ENCODE data around the gene PRIMA1.

PRIMA1 gene, protein sequence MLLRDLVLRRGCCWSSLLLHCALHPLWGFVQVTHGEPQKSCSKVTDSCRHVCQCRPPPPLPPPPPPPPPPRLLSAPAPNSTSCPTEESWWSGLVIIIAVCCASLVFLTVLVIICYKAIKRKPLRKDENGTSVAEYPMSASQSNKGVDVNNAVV

DNA sequence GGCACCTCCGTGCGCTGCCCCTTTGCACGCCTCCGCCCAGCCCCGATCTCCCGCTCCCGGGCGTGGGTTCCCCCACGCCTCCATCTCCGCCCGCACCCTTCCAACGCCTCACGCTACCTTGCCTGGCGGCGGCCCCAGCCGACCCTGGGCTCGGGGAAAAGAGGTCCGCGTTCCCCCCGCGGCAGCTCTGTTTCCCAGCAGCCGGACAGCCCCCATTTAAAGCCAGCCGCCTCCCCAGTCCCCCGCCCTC lies at the start of gene PRIMA1:
TSS of gene PRIMA1 (minus strand) at position 193 of the 250 bp plus-strand sequence. CDS start 767 bp downstream, outside the sequence.
- Histone ChIP-seq H3K4me1 (ENCODE audit: control insufficient read depth, low read depth, low read length) (no peaks in the 10 kb centered on the region), H3K36me3 (ENCODE audit: control insufficient read depth, low read depth, low read length) (no peaks in the 10 kb centered on the region), H3K4me3 (ENCODE audit: low read length) (peak within 1 kb of the TSS; percentile 53), H3K9me3 (ENCODE audit: control insufficient read depth, low read depth, low read length) (no peaks in the 10 kb centered on the region), H3K27me3 (ENCODE audit: control insufficient read depth, insufficient read depth, low read length) (peaks cover 44% of the 10 kb centered on the region), H3K27ac (ENCODE audit: low read length) (no peak within 1 kb of the TSS), H3K9ac (ENCODE audit: low read length) (no peak within 1 kb of the TSS)

DNA sequence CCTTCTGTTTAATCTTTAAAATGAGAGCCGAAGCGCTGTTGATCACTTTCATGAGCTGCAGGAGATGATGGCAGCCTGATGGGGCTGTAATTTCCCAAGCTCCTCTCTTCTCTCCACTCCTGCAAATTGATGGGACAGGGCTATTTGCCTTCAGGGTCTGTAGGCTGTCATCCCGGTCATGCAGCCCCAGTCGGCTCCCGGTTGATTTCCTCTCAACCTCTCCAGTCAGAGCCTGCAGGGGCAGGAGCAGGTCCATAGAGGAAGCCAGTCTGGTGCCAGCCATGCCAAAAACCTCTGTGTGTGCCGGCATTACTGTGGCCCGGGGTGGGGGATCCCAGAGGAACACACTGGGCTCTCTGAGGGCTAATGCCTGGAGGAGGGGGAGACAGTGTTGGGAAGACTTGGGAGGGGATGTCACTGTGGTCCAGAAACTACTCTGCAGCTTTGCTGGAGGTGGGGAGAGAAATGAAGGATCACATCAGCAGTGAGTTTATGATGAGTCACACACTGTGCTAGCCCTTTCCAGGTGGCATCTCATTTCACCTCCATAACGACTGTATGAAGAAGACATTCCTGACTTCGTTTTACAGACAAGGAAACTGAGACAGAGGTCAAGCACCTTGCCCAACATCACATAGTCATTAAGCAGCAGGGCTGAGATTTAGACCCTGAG lies 46.5 kb upstream of the PRIMA1 start:
- Histone ChIP-seq H3K27ac (ENCODE audit: low read length) (no peak overlapping the region), H3K36me3 (ENCODE audit: control insufficient read depth, low read depth, low read length) (no peaks in the 10 kb centered on the region), H3K4me1 (ENCODE audit: control insufficient read depth, low read depth, low read length) (peaks cover 3% of the 10 kb centered on the region), H3K9ac (ENCODE audit: low read length) (no peak overlapping the region), H3K4me3 (ENCODE audit: low read length) (no peak overlapping the region), H3K9me3 (ENCODE audit: control insufficient read depth, low read depth, low read length) (no peaks in the 10 kb centered on the region), H3K27me3 (ENCODE audit: control insufficient read depth, insufficient read depth, low read length) (no peaks in the 10 kb centered on the region)

DNA sequence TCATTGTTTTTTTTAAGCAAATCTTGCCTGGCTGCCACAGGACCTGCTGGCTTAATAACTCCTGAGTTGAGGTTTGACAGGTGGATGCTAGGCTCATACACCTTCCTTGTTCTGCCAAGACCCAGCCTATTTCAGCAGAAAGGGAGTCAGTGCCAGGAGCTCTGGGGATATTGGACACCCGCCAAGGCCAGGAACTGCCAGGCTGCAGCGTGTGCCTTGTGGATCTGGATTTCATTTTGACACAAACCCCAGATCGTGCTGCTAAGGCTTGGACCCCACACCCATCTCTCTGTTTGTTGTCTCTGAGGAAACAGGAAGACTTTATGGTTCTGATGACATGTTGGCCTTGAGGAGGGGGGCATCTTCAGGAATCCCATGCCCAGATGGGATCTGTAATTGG lies 44.4 kb upstream of the PRIMA1 start:
- H3K27me3 ChIP-seq (ENCODE audit: control insufficient read depth, insufficient read depth, low read length): no peaks in the 10 kb centered on the region
- H3K36me3 ChIP-seq (ENCODE audit: control insufficient read depth, low read depth, low read length): no peaks in the 10 kb centered on the region
- no peak overlapping the region for H3K9ac ChIP-seq (ENCODE audit: low read length)
- no peak overlapping the region for H3K27ac ChIP-seq (ENCODE audit: low read length)
- H3K4me3 ChIP-seq (ENCODE audit: low read length): no peak overlapping the region
- no peaks in the 10 kb centered on the region for H3K4me1 ChIP-seq (ENCODE audit: control insufficient read depth, low read depth, low read length)
- H3K9me3 ChIP-seq (ENCODE audit: control insufficient read depth, low read depth, low read length): no peaks in the 10 kb centered on the region

DNA sequence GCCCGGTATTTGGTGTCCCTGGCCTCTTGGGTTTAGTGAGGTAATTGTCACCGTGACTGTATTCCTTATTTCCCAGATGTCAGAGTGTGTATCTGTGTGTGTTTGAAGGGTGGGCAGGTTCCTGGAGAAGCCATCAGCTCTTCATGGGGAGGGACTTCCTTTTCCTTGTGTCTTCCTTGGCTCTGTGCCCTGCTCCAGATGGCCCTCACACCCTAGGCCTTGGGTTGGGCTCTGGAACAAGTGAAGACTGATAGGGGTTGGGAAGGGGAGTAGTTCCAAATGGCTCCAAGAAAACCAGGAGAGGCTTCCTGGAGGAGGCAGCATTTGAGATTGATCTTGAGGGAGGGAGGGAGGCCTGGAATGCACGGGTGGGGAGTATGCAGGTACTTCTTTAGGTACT lies 43.8 kb upstream of the PRIMA1 start:
- no peaks in the 10 kb centered on the region for H3K27me3 ChIP-seq (ENCODE audit: control insufficient read depth, insufficient read depth, low read length)
- no peaks in the 10 kb centered on the region for H3K36me3 ChIP-seq (ENCODE audit: control insufficient read depth, low read depth, low read length)
- H3K4me1 ChIP-seq (ENCODE audit: control insufficient read depth, low read depth, low read length): no peaks in the 10 kb centered on the region
- H3K9me3 ChIP-seq (ENCODE audit: control insufficient read depth, low read depth, low read length): no peaks in the 10 kb centered on the region
- no peak overlapping the region for H3K27ac ChIP-seq (ENCODE audit: low read length)
- no peak overlapping the region for H3K4me3 ChIP-seq (ENCODE audit: low read length)
- no peak overlapping the region for H3K9ac ChIP-seq (ENCODE audit: low read length)

GRCh38 chr14:93830753-93831461 lies 42.6 kb upstream of the PRIMA1 start:
- no peaks in the 10 kb centered on the region for H3K27me3 ChIP-seq (ENCODE audit: control insufficient read depth, insufficient read depth, low read length)
- H3K9me3 ChIP-seq (ENCODE audit: control insufficient read depth, low read depth, low read length): no peaks in the 10 kb centered on the region
- no peak overlapping the region for H3K4me3 ChIP-seq (ENCODE audit: low read length)
- no peaks in the 10 kb centered on the region for H3K36me3 ChIP-seq (ENCODE audit: control insufficient read depth, low read depth, low read length)
- H3K4me1 ChIP-seq (ENCODE audit: control insufficient read depth, low read depth, low read length): no peaks in the 10 kb centered on the region
- no peak overlapping the region for H3K27ac ChIP-seq (ENCODE audit: low read length)
- H3K9ac ChIP-seq (ENCODE audit: low read length): no peak overlapping the region

DNA sequence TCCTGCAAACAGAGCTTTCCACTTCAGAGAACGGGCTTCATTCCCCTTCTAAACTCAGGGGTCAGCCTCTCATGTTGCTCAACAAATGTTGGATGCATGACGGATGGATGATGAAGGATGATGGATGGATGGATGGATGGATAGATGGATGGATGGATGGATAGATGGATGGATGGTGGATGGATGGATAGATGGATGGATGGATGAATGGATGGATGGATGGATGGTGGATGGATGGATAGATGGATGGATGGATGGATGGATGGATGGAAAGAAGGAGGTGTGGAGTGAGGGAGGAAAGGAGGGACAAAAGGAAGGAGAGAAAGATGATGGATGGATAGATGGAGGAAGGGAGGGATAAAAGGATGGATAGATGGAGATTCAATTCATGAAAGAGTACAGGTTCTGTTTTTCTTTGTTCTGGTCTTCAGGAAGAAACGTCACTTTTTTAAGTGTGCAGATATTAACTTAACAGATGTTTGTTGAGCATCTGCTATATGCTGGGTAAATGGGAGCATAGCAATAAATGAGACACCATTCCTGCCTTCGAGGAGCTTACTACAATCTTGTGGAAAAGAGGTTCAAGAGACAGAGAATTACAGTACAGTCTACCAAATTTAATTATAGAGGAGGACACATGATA lies 41.7 kb upstream of the PRIMA1 start:
- Histone ChIP-seq H3K27ac (ENCODE audit: low read length) (no peak overlapping the region), H3K4me3 (ENCODE audit: low read length) (no peak overlapping the region), H3K9me3 (ENCODE audit: control insufficient read depth, low read depth, low read length) (no peaks in the 10 kb centered on the region), H3K27me3 (ENCODE audit: control insufficient read depth, insufficient read depth, low read length) (no peaks in the 10 kb centered on the region), H3K4me1 (ENCODE audit: control insufficient read depth, low read depth, low read length) (no peaks in the 10 kb centered on the region), H3K9ac (ENCODE audit: low read length) (no peak overlapping the region), H3K36me3 (ENCODE audit: control insufficient read depth, low read depth, low read length) (no peaks in the 10 kb centered on the region)

DNA sequence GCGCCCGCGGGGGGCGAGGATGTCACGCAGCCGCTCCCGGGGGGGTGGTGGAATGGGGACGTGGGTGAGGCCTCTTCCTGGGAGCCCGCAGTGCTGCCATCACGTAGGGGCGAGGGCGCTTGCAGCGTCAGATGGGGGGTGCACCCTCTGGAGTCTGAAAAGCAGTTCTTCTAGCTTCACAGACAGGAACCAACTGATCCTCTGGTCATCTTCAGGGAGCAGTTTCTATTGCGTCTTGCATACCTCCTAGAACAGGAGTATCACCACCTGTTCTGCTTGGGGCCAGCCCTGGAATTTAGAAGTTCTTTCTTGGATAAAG lies 36.9 kb upstream of the PRIMA1 start:
- Histone ChIP-seq H3K9me3 (ENCODE audit: control insufficient read depth, low read depth, low read length) (no peaks in the 10 kb centered on the region), H3K27ac (ENCODE audit: low read length) (no peak overlapping the region), H3K4me3 (ENCODE audit: low read length) (no peak overlapping the region), H3K27me3 (ENCODE audit: control insufficient read depth, insufficient read depth, low read length) (no peaks in the 10 kb centered on the region), H3K9ac (ENCODE audit: low read length) (no peak overlapping the region), H3K4me1 (ENCODE audit: control insufficient read depth, low read depth, low read length) (no peaks in the 10 kb centered on the region), H3K36me3 (ENCODE audit: control insufficient read depth, low read depth, low read length) (no peaks in the 10 kb centered on the region)

DNA sequence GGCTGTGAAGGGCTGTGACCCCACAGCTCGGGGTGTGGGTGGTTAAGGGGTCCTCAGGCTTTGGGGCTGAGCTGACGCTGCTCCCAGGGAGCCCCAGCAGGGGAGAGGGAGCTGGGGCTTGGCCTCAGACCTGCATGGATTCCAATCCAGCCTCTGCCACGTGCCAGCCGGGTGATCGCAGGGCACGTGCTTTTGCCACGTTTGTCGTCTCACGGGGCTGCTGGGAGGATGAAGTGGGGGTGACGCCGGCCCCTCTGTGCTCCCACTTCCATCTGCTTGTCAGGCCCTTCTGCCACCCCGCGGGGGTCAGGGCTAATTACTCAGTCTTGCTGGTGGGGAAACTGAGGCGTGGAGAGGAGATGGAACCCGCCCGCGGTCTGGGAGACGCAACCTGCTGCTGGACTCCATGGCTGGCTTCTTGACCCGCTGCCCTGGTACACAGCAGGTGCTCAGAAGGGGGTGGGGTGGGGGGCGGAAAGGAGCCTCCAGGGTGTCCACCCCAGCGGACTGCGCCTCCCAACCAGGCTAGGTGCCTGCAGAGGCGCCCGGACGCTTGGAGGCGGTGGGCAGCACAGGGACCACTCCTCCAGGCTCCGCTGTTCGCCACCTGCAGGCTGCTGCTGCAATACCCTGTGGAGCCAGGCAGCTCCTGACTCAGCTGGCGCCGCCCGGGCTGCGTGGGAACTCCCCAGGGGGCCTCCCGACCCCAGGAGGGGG lies 36.4 kb upstream of the PRIMA1 start:
- no peak overlapping the region for H3K9ac ChIP-seq (ENCODE audit: low read length)
- H3K4me1 ChIP-seq (ENCODE audit: control insufficient read depth, low read depth, low read length): no peaks in the 10 kb centered on the region
- H3K36me3 ChIP-seq (ENCODE audit: control insufficient read depth, low read depth, low read length): no peaks in the 10 kb centered on the region
- no peaks in the 10 kb centered on the region for H3K9me3 ChIP-seq (ENCODE audit: control insufficient read depth, low read depth, low read length)
- no peaks in the 10 kb centered on the region for H3K27me3 ChIP-seq (ENCODE audit: control insufficient read depth, insufficient read depth, low read length)
- no peak overlapping the region for H3K27ac ChIP-seq (ENCODE audit: low read length)
- H3K4me3 ChIP-seq (ENCODE audit: low read length): no peak overlapping the region

DNA sequence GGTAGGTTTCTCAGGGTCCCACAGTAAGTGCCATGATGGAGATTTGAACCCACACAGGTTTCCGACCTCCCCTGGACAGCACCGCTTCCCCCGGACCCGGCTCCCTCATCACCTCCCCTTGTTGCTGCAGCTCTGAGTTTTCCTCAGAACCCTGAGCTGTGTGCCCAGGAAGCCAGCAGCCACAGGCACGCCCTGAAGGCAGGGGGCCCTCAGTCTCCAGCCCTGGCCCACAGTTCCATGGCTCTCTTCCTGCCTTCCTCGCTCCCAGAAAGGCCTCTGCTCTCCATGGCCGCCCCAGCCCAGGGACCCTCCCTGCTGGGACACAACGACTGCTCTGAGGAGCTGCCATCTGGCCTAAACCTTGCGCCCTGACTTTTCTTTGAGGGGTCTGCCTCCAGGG lies 35.8 kb upstream of the PRIMA1 start:
- Histone ChIP-seq H3K27me3 (ENCODE audit: control insufficient read depth, insufficient read depth, low read length) (no peaks in the 10 kb centered on the region), H3K9ac (ENCODE audit: low read length) (no peak overlapping the region)

DNA sequence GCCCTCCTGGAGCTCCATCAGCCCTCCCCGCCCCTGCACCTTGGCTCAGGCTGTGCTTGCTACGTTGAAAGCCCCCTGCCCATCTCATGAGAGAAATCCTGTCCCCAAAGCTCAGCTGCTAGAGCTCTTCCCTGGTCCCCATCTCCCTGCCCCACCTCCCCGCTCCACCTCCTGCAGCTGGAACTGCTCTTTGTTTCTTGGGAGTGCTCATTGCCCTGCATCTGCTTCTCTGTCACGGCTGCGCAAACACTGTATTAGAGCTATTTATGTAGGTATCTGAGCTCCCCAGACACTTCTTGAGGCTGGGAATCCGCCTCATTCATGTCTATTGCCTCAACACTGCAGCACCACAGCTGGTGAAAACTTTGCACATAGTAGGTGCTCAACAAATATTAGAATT lies 32.8 kb upstream of the PRIMA1 start:
- no peak overlapping the region for H3K9ac ChIP-seq (ENCODE audit: low read length)
- no peak overlapping the region for H3K27ac ChIP-seq (ENCODE audit: low read length)
- no peaks in the 10 kb centered on the region for H3K27me3 ChIP-seq (ENCODE audit: control insufficient read depth, insufficient read depth, low read length)
- no peaks in the 10 kb centered on the region for H3K36me3 ChIP-seq (ENCODE audit: control insufficient read depth, low read depth, low read length)
- H3K9me3 ChIP-seq (ENCODE audit: control insufficient read depth, low read depth, low read length): no peaks in the 10 kb centered on the region
- H3K4me1 ChIP-seq (ENCODE audit: control insufficient read depth, low read depth, low read length): no peaks in the 10 kb centered on the region
- H3K4me3 ChIP-seq (ENCODE audit: low read length): no peak overlapping the region

More for the DNA sequence above, 35.8 kb upstream of the PRIMA1 start:
- no peaks in the 10 kb centered on the region for H3K9me3 ChIP-seq (ENCODE audit: control insufficient read depth, low read depth, low read length)
- no peak overlapping the region for H3K27ac ChIP-seq (ENCODE audit: low read length)
- no peaks in the 10 kb centered on the region for H3K4me1 ChIP-seq (ENCODE audit: control insufficient read depth, low read depth, low read length)
- no peaks in the 10 kb centered on the region for H3K36me3 ChIP-seq (ENCODE audit: control insufficient read depth, low read depth, low read length)
- H3K4me3 ChIP-seq (ENCODE audit: low read length): no peak overlapping the region

- Histone ChIP-seq H3K36me3 (ENCODE audit: control insufficient read depth, low read depth, low read length) (no peaks in the 10 kb centered on the region), H3K4me3 (ENCODE audit: low read length) (no peak overlapping the region), H3K27me3 (ENCODE audit: control insufficient read depth, insufficient read depth, low read length) (no peaks in the 10 kb centered on the region), H3K9me3 (ENCODE audit: control insufficient read depth, low read depth, low read length) (peaks cover 10% of the 10 kb centered on the region), H3K9ac (ENCODE audit: low read length) (no peak overlapping the region), H3K4me1 (ENCODE audit: control insufficient read depth, low read depth, low read length) (no peaks in the 10 kb centered on the region), H3K27ac (ENCODE audit: low read length) (no peak overlapping the region)
Measured at GRCh38 chr14:93818857-93819256, 30.6 kb upstream of the PRIMA1 start.
